Measurements from ENCODE around the gene SYT9.

SYT9 gene

GRCh38 chr11:7251836-7252682, at the start of gene SYT9:
Gene SYT9 (plus strand): TSS chr11:7251904. CDS start chr11:7252187, 283 bp downstream.
- no peak for DNase-seq (ENCODE audit: low spot score)

- no peak for DNase-seq (ENCODE audit: low spot score)
These were observed 49.3 kb upstream of the SYT9 start for GRCh38 chr11:7202412-7202811.

GRCh38 chr11:7204778-7205177, 46.9 kb upstream of the SYT9 start:
- no peak for DNase-seq (ENCODE audit: low spot score)

GRCh38 chr11:7208391-7208790, 43.3 kb upstream of the SYT9 start:
- no peak for DNase-seq (ENCODE audit: low spot score)

GRCh38 chr11:7219491-7219890, 32.2 kb upstream of the SYT9 start:
- DNase-seq (ENCODE audit: low spot score), result no peak

- no peak for DNase-seq (ENCODE audit: low spot score)
These were observed 31.1 kb upstream of the SYT9 start for GRCh38 chr11:7220636-7221035.

GRCh38 chr11:7222619-7223018, 29.1 kb upstream of the SYT9 start:
- DNase-seq (ENCODE audit: low spot score), result no peak

- DNase-seq (ENCODE audit: low spot score), result no peak
These were observed 11.8 kb upstream of the SYT9 start for GRCh38 chr11:7239877-7240276.

GRCh38 chr11:7245341-7245740, 6.4 kb upstream of the SYT9 start:
- no peak for DNase-seq (ENCODE audit: low spot score)

GRCh38 chr11:7246179-7246578, 5.5 kb upstream of the SYT9 start:
- no peak for DNase-seq (ENCODE audit: low spot score)

GRCh38 chr11:7250166-7250565, 1.5 kb upstream of the SYT9 start:
- no peak for DNase-seq (ENCODE audit: low spot score)

- DNase-seq (ENCODE audit: low spot score), result no peak
These were observed 243 bp upstream of the SYT9 start for GRCh38 chr11:7251487-7251835.

- no peak for DNase-seq (ENCODE audit: low spot score)
These were observed 1.0 kb downstream of the SYT9 start for GRCh38 chr11:7252683-7253213.

GRCh38 chr11:7253800-7254199, 2.1 kb downstream of the SYT9 start:
- no peak for DNase-seq (ENCODE audit: low spot score)

- DNase-seq (ENCODE audit: low spot score), result no peak
These were observed 3.1 kb downstream of the SYT9 start for GRCh38 chr11:7254731-7255291.

GRCh38 chr11:7256943-7257342, 5.2 kb downstream of the SYT9 start:
- DNase-seq (ENCODE audit: low spot score), result no peak

- DNase-seq (ENCODE audit: low spot score), result no peak
These were observed 6.0 kb downstream of the SYT9 start for GRCh38 chr11:7257724-7258123.

GRCh38 chr11:7261578-7261977, 9.9 kb downstream of the SYT9 start:
- no peak for DNase-seq (ENCODE audit: low spot score)

- DNase-seq (ENCODE audit: low spot score), result no peak
These were observed 11.0 kb downstream of the SYT9 start for GRCh38 chr11:7262672-7263071.

GRCh38 chr11:7263842-7264241, 12.1 kb downstream of the SYT9 start:
- no peak for DNase-seq (ENCODE audit: low spot score)

GRCh38 chr11:7268758-7269157, 17.1 kb downstream of the SYT9 start:
- DNase-seq (ENCODE audit: low spot score), result no peak

- no peak for DNase-seq (ENCODE audit: low spot score)
These were observed 18.6 kb downstream of the SYT9 start for GRCh38 chr11:7270233-7270865.

- DNase-seq (ENCODE audit: low spot score), result no peak
These were observed 20.7 kb downstream of the SYT9 start for GRCh38 chr11:7272373-7272772.
